Erythroblast (primary cell): Measurements from ENCODE around the gene RNASE1.
"Not testable (repeated sequence)": the region's sequence is repeated elsewhere in the genome, so short reads cannot be mapped to it uniquely, and the experiment has no call there.

Source experiments
- DNase-seq, 2 experiments: peaks; one replicate each; lab custom pipeline; 2025; lab: John Stamatoyannopoulos, UW
- GATA1 ChIP-seq: IDR thresholded peaks from 2 replicates; pipeline ENCODE4 v1.6.1; 2011; ENCODE audit warnings: low read depth, mild to moderate bottlenecking, control low read depth, low read length, moderate library complexity
- POLR2A ChIP-seq: IDR thresholded peaks from 2 replicates; pipeline ENCODE4 v1.6.1; 2011; ENCODE audit warnings: mild to moderate bottlenecking, low read length

RNASE1 gene

DNA sequence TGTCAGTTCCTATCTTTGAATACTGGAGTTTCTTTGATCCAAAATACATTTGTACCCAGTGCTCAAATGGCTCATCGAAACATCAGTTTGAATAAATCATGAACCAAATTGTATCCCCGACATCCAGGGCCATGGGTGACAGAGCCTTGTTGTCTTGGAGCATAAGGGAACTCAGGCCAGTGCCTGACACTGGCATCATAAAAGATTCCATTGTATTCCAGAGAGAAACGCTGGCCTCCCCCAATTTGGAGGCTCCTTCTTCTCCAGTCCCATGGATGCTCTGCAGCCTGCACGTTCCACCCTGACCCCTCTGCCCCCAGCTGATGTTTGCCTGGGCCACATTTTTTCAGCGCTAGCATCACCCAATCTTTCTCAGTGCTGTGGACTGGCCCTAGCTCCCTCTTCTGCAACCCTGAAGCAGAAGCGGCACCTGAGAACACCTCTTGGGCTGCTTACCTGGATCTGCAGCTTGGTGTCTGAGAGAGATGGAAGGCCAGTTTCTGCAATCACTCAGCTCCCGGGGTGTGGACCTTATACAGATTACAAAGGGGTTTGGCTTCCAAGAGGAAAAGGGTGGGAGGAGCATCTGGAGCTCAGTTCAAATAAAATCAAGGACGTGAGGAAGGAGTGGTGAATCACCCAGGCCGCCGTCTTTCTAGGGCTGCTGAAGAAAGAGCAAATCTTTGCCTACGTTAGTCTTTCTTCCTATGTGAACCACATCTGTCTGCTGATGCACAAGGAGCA lies at the start of gene RNASE1:
Gene RNASE1 (minus strand): TSS at position 504 of the 744 bp plus-strand sequence. CDS start 776 bp downstream, outside the sequence.
- no peak for TF ChIP-seq GATA1
- TF ChIP-seq POLR2A, result no peak
- DNase-seq, result peak; percentile 24 to 41

DNA sequence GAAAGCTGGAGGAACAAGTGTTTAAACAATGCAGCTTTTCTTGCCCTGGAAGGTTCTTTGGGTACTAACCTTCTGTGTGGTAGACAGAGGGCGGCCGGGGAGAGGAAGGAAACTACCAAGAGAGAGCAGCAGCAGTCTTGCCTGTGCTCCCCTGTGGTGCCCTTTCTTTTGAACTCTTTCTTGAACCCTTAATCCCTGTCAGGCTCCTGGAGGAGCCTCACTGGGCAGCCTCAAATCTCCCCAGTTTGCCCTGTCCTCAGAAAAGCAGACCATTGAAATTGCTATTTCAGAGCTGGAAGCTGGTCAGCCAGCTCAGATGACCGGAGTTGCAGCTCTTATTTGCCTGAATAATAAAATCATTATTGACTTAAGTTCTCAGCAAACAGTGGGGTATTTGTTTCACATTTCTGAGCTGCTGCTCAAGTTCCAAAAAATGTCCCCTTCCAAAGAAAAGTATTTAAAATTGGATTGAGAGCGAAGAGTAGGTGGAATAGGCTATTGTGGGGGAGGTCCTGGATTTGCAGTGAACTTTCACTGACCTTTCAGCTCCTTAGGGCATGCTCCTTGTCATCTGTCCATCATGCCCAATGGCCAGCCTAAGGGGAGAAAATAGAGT lies 46.4 kb upstream of the RNASE1 start:
- TF ChIP-seq GATA1 (no peak), POLR2A (no peak)
- no peak for DNase-seq

DNA sequence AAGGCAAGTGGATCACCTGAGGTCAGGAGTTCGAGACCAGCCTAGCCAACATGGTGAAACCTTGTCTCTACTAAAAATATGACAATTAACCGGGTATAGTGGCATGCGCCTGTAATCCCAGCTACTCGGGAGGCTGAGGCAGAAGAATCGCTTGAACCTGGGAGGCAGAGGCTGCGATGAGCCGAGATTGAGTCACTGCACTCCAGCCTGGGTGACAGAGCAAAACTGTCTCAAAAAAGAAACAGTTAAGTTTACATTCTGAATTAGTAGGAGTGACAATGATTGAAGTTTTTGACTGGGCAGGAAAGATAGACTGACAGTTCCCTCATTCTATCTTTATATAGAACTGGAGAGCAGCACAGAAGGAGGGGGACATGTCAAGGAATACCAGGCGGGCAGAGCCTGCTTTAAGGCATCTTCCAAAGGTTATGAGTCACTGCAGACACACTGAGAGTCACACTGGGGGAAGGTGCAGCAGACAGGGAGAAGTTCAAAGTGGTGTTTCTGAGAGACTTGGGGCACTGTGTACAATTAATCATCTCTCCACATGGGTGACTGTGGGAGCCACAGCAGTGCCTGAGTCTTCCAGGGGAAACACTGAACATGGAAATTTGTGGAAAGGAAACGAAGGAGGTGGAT lies 45.8 kb upstream of the RNASE1 start:
- no peak for DNase-seq
- TF ChIP-seq POLR2A, result no peak
- no peak for TF ChIP-seq GATA1

DNA sequence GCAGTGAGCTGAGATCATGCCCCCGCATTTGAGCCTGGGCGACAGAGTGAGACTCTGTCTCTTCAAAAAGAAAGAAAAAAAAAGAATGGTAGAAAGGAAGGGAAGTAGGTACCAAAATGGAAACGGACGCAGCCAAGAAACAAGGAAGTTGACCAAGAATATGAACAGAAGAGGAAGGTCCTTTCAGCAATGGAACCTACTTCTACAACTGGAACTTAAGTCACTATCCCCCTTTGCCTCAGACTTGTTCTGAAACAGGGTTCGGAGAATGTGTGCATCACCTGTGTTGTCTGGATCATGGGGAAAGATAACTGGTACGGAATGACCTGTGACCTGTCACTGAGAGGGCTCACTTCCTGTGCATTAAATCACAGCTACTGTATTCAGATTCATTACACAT lies 43.9 kb upstream of the RNASE1 start:
- no peak for DNase-seq
- TF ChIP-seq GATA1 (no peak), POLR2A (no peak)

DNA sequence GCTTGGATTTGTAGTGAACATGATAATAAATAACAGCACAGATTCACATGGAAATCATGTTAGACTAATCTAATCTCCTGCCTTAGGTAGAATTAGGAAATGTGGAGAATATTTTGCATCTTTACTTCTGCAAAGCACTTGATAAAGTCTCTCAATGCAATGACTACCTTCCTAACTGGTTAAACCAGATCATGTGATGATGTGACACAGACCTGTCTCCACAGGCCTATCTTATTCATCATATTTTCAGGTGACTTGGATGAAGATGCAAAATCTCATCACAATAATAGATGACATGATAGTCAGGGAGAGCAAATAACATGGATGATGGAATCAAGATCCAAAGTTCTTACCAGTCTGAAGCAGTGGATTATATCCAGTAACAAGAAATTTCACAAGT lies 38.5 kb upstream of the RNASE1 start:
- TF ChIP-seq POLR2A (no peak), GATA1 (no peak)

DNA sequence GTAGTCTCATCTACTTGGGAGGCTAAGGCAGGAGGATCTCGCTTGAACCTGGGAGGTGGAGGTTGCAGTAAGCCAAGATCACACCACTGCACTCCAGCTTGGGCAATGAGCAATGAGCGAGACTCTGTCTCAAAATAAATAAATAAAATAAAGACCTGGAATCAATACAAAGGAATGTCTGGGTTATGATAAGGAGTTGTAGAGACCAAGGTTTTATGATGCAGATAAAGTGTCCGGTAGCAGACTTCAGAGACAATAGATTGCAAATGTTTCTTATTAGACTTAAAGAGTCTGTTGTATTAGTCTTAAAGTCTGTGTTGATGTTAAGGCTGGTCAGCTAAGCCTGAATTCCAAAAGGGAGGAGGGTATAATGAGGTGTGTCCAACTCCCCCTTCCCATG lies 35.2 kb upstream of the RNASE1 start:
- TF ChIP-seq POLR2A, result no peak
- no peak for TF ChIP-seq GATA1
- peak in 1 of 2 experiments; percentile 19 for DNase-seq

More for the DNA sequence above, 38.5 kb upstream of the RNASE1 start:
- DNase-seq, result no peak

DNA sequence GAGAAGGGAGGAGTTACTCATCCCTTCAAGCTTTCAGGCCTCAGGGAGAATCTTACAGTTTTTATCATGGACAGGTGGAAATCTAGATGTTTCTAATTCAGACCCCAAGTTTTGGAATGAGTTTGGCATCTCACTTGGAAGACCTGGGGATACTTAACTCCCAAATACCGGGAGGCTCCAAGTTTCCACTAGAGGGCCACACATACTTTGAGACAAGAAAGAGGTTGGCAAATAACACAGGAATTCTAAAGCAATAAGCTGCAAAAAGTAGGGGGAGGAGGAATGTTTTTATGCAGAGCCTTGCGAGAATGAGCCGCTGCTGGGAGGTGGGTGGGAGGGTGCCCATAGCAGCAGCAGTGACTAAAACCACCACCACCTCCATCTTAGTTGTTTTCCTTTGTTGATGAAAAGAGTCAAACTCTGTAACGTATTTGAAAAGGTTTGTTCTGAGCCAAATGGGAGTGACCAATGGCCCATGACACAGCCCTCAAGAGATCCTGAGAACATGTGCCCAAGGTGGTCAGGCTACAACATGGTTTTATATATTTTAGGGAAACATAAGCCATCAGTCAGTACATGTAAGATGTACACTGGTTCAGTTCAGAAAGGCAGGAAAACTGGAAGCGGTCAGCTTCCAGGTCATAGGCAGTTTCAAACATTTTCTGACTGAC lies 34.2 kb upstream of the RNASE1 start:
- peak; percentile 19 to 27 for DNase-seq
- TF ChIP-seq POLR2A, result no peak
- no peak for TF ChIP-seq GATA1

DNA sequence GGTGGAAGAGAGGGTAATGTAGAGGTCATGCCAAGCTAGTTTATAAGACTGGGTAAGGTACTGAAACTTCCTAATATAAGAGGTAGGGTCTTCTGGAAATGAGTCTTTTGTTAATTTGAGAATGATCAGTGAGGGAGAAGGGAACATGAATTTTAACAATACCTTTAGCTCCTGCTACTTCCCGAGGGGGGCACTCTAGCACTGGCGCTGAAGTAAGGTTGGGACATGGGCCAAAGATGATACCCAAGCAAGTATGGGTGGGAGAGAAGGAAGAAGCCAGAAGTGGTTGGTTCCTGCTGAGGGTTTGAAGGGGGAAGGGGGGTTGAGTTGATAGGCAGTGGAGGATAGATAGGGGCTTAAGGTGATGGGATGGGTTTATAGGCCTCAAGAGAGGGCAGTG lies 32.3 kb upstream of the RNASE1 start:
- no peak for DNase-seq
- TF ChIP-seq GATA1, result no peak
- no peak for TF ChIP-seq POLR2A

DNA sequence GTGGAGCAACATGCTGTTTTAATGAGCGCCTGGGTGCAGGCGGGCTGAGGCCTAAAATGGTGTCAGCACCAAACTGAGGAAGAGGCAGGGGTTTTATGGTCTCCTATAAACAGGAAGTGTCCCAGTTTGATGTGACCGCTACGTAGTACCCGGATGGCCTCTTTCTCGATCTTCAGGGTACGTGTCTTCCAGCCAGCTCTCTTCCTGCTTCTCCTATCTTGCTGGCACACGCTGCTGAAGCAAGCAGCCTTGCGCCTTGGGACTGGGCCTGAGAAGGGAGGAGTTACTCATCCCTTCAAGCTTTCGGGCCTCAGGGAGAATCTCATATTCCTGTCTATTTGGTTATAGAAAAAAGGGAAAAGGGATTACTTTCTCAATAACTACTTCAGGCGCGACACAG lies 28.2 kb upstream of the RNASE1 start:
- DNase-seq, result peak; percentile 16 to 18
- no peak for TF ChIP-seq GATA1
- TF ChIP-seq POLR2A, result no peak

DNA sequence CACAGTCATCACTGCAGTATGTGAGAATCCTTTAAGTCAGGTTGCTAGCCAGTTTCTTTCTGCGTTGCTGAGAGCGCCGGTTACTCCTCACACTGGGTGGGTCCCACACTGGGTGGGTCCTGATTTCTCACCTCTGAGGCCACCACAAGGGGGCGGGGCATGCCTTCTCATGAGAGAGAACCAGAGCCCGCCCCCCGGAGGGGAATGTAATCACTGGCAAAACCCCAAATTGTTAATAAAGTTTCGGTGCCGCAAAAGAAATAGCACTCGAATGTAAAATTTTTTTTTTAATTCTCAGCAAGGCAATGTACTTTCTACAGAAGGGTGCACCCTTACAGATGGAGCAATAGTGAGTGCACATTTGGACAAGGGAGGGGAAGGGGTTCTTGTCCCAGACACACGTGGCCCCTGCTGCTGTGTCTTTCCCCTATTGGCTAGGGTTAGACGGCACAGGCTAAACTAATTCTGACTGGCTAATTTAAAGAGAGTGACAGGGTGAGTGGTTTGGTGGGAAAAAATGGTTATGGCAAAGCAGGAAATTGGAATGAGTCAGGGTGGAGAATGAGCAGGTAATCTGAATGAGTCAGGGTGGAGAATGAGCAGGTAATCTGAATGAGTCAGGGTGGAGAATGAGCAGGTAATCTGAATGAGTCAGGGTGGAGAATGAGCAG lies 25.5 kb upstream of the RNASE1 start:
- DNase-seq, result peak in 1 of 2 experiments; percentile 7

DNA sequence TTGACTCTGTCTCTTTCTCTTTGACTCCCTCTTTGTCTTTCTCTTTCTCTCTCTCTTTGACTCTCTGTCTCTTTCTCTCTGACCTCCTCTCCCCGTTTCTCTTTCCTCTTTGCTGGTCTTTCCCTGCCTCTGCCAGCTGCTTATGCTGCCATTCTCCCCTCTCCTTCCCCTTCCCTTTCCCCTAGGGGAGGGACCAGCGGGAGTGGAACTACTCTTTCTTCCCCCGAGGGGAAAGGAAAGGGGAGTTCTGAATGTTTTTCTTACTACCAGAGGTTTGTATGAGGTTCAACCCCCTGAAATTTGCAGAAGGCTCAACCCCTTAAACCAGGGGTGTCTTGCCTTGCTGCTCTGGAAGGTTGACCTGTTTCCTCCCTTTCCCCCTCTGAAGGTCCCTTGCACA lies 24.7 kb upstream of the RNASE1 start:
- DNase-seq, result no peak
- TF ChIP-seq GATA1 (no peak), POLR2A (no peak)

DNA sequence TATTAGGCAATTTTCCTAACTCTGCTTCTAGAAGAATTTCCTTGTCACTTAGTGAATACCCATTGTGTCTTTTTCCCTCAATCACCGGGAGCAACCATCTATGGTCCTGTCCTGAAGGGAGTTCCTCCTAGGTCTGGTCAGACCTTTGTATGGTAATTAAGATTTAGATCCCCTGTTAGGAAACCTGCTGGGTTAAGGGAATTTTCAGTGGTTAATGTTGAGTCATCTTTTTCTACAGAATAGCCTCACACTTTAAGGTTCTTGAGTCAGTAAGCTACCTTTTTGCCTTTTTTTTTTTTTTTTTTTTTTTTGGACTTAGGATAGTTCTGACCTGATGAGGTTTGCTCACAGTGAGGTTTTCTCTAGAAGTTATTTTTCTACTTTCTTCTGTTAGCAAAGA lies 24.0 kb upstream of the RNASE1 start:
- DNase-seq, result not testable (repeated sequence)

DNA sequence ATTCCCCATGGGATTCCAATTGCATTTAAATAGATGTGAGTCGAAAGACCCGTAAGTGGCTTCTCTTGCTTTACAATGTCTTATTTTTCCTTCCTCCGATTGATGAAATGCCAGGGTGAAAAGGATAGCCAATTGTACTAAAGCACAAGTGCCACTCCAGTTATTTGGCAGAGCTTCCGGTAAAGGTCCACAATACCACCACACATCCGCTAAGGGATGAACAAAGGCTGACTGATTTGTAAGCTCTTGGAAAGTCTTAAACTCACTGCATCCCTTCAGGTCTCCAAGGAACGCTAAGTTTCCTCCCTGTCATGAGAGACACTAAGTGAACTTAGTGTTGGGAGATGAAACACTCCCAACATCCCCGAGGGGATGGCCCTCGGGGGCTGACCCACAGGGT lies 21.2 kb upstream of the RNASE1 start:
- TF ChIP-seq POLR2A (no peak), GATA1 (no peak)
- DNase-seq, result no peak

DNA sequence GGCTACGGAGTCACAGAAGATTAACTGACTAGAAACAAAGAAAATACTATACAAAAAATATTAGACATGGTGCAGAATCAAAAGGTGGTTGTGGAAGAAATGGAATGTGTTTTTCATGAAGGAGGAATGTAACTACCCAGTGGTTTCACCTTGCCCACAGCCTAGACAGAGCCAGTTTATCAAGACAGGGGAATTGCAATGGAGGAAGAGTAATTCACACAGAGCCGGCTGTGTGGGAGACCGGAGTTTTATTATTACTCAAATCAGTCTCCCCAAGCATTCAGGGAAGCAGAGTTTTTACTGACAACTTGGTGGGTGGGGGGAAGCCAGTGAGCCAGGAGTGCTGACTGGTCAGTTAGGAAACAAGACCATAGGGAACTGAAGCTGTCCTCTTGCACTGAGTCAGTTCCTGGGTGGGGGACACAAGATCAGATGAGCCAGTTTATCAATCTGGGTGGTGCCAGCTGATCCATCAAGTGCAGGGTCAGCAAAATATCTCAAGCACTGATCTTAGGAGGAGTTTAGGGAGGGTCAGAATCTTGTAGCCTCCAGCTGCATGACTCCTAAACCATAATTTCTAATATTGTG lies 19.0 kb upstream of the RNASE1 start:
- peak; percentile 13 to 15 for DNase-seq
